GM12872 (cell line): ENCODE results near the gene SFXN5.

Experiments used
- CTCF ChIP-seq: IDR thresholded peaks from 3 replicates; pipeline ENCODE4 v1.5.1; 2011; ENCODE audit warnings: low read depth, mild to moderate bottlenecking, low read length, moderate library complexity; ENCODE audit not compliant: insufficient read depth

SFXN5 gene

GRCh38 chr2:73083886-73084800, 12.6 kb upstream of the SFXN5 start:
- no peak for TF ChIP-seq CTCF

GRCh38 chr2:73082523-73083410, 11.3 kb upstream of the SFXN5 start:
- TF ChIP-seq CTCF: no peak

- TF ChIP-seq CTCF: no peak
These were observed 9.7 kb upstream of the SFXN5 start for GRCh38 chr2:73081181-73081671.

DNA sequence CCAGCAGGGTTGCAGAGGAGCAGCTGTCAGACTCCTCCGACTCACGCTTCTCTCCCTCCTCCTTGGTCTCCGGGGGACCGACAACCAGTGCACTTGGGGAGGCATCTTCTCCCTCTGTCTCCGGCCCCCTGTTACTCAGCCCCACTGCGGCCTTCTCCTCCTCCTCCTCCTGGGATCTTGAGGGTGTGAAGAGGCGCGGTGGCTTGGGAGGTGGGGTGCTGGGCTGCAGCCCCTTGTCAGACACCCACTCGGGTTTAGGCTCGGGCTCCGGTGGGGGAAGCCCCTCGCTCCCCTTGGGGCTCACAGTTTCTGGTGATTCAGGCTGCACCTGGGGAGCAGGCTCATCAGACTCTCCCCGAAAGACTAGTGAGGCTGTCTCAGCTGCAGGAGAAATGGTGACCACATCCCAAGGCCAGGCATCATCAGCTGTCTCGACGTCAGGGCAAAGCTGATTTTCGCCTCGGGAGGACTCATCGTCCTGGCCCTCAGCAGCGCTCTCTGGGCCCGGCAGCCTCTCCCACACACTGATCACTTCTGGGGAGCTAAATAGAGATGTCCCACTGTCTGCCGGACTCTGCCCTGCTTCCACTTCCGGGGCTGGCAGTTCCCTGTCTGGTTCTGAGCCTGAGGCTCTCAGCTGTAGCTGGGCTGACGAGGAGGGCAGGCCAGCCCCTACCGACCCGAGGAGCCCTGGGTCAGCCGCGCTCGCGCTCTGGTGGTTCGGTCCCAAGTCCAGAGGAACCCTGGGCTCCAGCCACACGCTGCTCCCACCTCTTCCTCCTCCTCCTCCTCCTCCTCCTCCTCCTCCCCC, 9.0 kb upstream of the SFXN5 start:
- TF ChIP-seq CTCF: no peak

- no peak for TF ChIP-seq CTCF
These were observed 8.1 kb upstream of the SFXN5 start for GRCh38 chr2:73079636-73080035.

- no peak for TF ChIP-seq CTCF
These were observed 7.2 kb upstream of the SFXN5 start for GRCh38 chr2:73078457-73079411.
